ENCODE measurements around the gene TSPEAR.
"Not testable (repeated sequence)": the region's sequence is repeated elsewhere in the genome, so short reads cannot be mapped to it uniquely, and the experiment has no call there.

TSPEAR gene

DNA sequence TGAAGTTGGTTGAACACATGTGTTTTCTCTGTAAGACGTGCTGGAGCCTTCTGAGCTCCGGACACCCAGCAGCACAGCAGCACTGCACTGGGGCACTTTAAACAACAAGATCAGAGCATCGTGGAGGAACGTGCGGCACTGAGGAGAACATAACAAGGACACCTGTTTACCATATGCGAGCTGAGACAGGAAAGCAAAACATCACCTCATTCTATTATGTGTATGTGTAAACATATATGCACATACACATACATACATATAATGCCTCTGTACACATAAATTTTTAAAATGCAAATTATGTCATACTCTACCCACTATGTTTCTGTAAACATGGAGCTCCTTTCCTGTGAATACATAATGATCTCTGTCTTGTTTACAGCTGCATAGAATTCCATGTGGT is 115.8 kb downstream of the TSPEAR start:
- H3K27me3 ChIP-seq = no peaks in the 10 kb centered on the region
- no peak for TF ChIP-seq Cebpa-rat (IDR thresholded peaks at IDR 0.05)
- peak overlapping the region; percentile 82; the same call in 1 of the 2 replicates for H3K4me2 ChIP-seq
- no peaks in the 10 kb centered on the region for H3K36me3 ChIP-seq
- no peak overlapping the region for H3K4me3 ChIP-seq
- H3K4me1 ChIP-seq = peaks cover 33% of the 10 kb centered on the region
- no peaks in the 10 kb centered on the region for H3K9me3 ChIP-seq
- no peak overlapping the region for H3K9ac ChIP-seq
- no peaks in the 10 kb centered on the region for H4K20me1 ChIP-seq
- H3K27ac ChIP-seq = no peak overlapping the region

DNA sequence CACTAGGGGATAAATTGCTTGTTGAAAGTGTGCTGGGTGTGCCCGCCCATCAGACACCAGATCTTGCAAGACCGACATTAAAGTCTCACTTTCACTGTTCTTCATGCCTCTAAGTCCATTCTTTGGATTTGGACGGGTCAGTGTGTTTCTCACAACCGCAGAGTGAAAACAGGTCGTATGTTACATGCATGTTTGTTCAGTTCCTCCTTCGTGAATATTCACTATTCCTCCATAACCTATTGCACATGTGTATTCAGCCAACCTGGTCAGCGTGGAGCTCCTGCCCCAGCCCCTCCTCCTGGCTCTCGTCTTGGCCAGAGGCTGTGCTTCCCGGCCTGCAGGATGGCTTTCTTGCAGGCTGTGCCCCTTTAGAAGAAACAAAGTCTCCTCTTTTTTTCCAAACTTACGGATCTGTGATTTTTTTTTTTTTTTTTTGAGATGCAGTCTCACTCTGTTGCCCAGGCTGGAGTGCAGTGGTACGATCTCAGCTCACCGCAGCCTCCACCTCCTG is 116.9 kb downstream of the TSPEAR start:
- Histone ChIP-seq H3K36me3 (no peaks in the 10 kb centered on the region), H3K4me3 (no peak overlapping the region), H4K20me1 (no peaks in the 10 kb centered on the region), H3K4me2 (peak overlapping the region; percentile 82), H3K4me1 (peaks cover 33% of the 10 kb centered on the region), H3K9me3 (no peaks in the 10 kb centered on the region), H3K27me3 (no peaks in the 10 kb centered on the region), H3K27ac (peak overlapping the region; percentile 61; the same call in 1 of the 2 replicates), H3K9ac (no peak overlapping the region)
- TF ChIP-seq Cebpa-rat (IDR thresholded peaks at IDR 0.05) = no peak

DNA sequence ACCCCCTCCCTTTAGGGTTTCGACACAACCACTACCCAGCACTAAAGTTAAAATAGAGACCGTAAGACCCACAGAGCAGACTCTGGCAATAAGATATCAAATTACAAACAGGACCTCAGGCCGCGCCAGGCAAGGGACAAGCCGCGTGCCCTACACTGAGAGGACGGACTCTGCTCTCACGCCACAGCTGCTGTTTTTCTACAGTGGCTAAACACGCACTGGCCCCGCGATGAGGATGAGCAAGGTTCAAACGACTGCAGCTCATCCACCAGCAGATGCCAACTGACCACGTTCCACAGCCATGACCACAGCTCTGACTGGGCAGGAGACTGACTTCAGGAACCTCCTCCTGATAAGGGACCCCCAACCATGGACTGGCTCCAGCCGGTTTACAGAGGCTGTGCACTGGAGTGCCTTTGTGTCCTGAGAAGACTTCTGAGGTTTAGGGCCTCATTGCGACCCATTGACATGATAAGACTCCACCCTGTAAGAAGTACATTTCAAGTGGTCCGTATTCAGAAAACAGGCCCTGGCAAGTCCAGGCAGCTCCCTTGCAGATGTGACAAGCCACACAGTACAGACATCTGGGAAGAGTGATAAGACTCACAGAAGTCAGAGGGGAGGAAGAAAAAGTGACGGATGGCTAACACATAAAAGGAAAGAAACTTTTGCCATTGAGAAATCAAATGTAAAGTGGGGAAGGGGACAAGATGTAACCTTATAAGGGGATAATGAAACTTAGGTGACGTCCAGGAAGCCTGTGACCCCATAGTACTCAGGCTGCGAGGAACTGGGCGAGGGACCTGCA is 117.6 kb downstream of the TSPEAR start:
- no peak overlapping the region for H3K4me3 ChIP-seq
- H3K27ac ChIP-seq = peak overlapping the region; percentile 61; the same call in 1 of the 2 replicates
- H3K27me3 ChIP-seq = no peaks in the 10 kb centered on the region
- peak overlapping the region; percentile 82 for H3K4me2 ChIP-seq
- no peaks in the 10 kb centered on the region for H3K36me3 ChIP-seq
- TF ChIP-seq Cebpa-rat (IDR thresholded peaks at IDR 0.05) = no peak
- no peaks in the 10 kb centered on the region for H3K9me3 ChIP-seq
- peak overlapping the region; percentile 17; the same call in 1 of the 2 replicates for H3K9ac ChIP-seq
- no peaks in the 10 kb centered on the region for H4K20me1 ChIP-seq
- peaks cover 33% of the 10 kb centered on the region for H3K4me1 ChIP-seq

- Histone ChIP-seq H3K27ac (peak within 1 kb of the TSS; percentile 61), H3K4me3 (no peak within 1 kb of the TSS), H3K9ac (peak within 1 kb of the TSS; percentile 17; the same call in 1 of the 2 replicates), H3K36me3 (no peaks in the 10 kb centered on the region), H3K27me3 (no peaks in the 10 kb centered on the region), H3K4me2 (peak within 1 kb of the TSS; percentile 82), H4K20me1 (no peaks in the 10 kb centered on the region), H3K9me3 (no peaks in the 10 kb centered on the region), H3K4me1 (peaks cover 33% of the 10 kb centered on the region)
- no peak for TF ChIP-seq Cebpa-rat (IDR thresholded peaks at IDR 0.05)
These were observed 118.7 kb downstream of the TSPEAR start, which contains the start of gene KRTAP10-6 for GRCh38 chr21:44592446-44593311. KRTAP10-6 (minus strand) TSS chr21:44592505; CDS start chr21:44592484, 21 bp downstream.

- not testable (repeated sequence) for H3K4me2 ChIP-seq, H3K27ac ChIP-seq, H4K20me1 ChIP-seq, H3K4me3 ChIP-seq, H3K9ac ChIP-seq, H3K9me3 ChIP-seq, H3K27me3 ChIP-seq, H3K36me3 ChIP-seq
- H3K4me1 ChIP-seq = peaks cover 33% of the 10 kb centered on the region
These were observed 119.6 kb downstream of the TSPEAR start for GRCh38 chr21:44591801-44592130.

GRCh38 chr21:44590897-44591800 is 120.2 kb downstream of the TSPEAR start:
- not testable (repeated sequence) for H3K9ac ChIP-seq, H3K36me3 ChIP-seq, H3K4me2 ChIP-seq, H3K9me3 ChIP-seq, H3K27ac ChIP-seq, H4K20me1 ChIP-seq, H3K27me3 ChIP-seq, H3K4me3 ChIP-seq
- peaks cover 33% of the 10 kb centered on the region for H3K4me1 ChIP-seq

GRCh38 chr21:44590311-44590721 is 121.1 kb downstream of the TSPEAR start:
- peaks cover 32% of the 10 kb centered on the region for H3K4me1 ChIP-seq
- H3K9ac ChIP-seq = no peak overlapping the region
- H3K27me3 ChIP-seq = no peaks in the 10 kb centered on the region
- no peaks in the 10 kb centered on the region for H4K20me1 ChIP-seq
- no peak overlapping the region for H3K4me3 ChIP-seq
- H3K9me3 ChIP-seq = peaks cover 6% of the 10 kb centered on the region; the same call in 1 of the 2 replicates
- H3K27ac ChIP-seq = no peak overlapping the region
- TF ChIP-seq Cebpa-rat (IDR thresholded peaks at IDR 0.05) = no peak
- H3K4me2 ChIP-seq = no peak overlapping the region
- no peaks in the 10 kb centered on the region for H3K36me3 ChIP-seq

DNA sequence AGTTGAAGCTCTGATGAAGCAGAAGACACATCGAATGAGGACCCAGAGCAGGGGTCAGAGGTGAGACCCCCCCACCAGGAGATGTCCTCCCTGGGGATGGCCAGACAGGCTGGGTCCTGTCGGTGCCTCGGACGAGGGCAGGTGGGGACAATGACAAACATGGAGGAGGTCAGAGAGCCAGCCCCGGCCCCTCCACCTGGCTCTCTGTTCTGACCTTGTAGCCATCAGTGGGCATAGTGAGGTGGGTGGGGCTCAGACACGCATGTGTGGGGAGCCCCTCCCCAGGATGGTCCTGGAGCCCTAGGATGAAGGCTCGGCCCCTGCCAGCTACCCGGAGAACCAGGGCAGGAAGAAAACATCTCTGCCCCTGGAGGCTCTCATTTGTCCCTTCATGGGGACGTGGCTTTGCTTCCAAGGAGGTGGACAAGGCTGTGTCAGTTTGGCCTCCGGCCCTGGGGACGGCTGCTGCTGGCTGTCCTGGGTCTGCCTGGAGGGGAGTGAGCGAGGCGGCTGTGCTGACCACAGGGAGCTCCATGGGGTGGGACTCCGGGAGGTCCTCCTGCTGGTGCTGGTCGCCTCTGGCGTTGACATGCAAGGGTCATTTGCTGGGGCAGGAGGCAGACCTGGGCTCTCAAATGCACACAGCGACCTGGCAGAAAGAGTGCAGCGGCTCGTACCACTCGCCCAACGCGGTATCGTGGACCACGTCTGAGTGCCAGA is 121.6 kb downstream of the TSPEAR start:
- Histone ChIP-seq H3K27me3 (no peaks in the 10 kb centered on the region), H3K9ac (no peak overlapping the region)
- no peak for TF ChIP-seq Cebpa-rat (IDR thresholded peaks at IDR 0.05)

More for the DNA sequence above, 121.6 kb downstream of the TSPEAR start:
- no peaks in the 10 kb centered on the region for H4K20me1 ChIP-seq
- peaks cover 6% of the 10 kb centered on the region; the same call in 1 of the 2 replicates for H3K9me3 ChIP-seq
- H3K4me1 ChIP-seq = peaks cover 26% of the 10 kb centered on the region
- no peak overlapping the region for H3K4me2 ChIP-seq
- no peaks in the 10 kb centered on the region for H3K36me3 ChIP-seq
- no peak overlapping the region for H3K27ac ChIP-seq
- no peak overlapping the region for H3K4me3 ChIP-seq

Data from BLaER1 (cell line).